K562 (cell line): ENCODE results near the gene NDST1.

Experiments
- ADNP ChIP-seq: fragments of 200-800 bp; sonication (Bioruptor generic); IDR thresholded peaks from 2 replicates; pipeline ENCODE4 v1.6.1; 2016; ENCODE audit warnings: missing genetic modification characterization, missing compliant biosample characterization
- CTCF ChIP-seq, 3 experiments: IDR thresholded peaks in 2 of 3; conservative IDR thresholded peaks in 1 of 3; 2 replicates each; pipeline ENCODE4 v1.5.1; 2011 to 2012; ENCODE audit warnings: low read length in 3 of 3, mild to moderate bottlenecking in 3 of 3, control low read depth in 2 of 3, improper control_type of control experiment in 1 of 3, inconsistent platforms in 1 of 3, low read depth in 1 of 3, mixed read lengths in 1 of 3, moderate library complexity in 1 of 3; ENCODE audit not compliant: insufficient read depth in 2 of 3
- EP300 ChIP-seq: IDR thresholded peaks from 2 replicates; pipeline ENCODE4 v1.6.1; 2012; ENCODE audit warnings: low read length, improper control_type of control experiment
- MAFF ChIP-seq: IDR thresholded peaks from 2 replicates; pipeline ENCODE4 v1.6.1; 2012; ENCODE audit warnings: low read length, improper control_type of control experiment
- NRF1 ChIP-seq, 2 experiments: fragments of 450-650 bp; IDR thresholded peaks in 1 of 2; conservative IDR thresholded peaks in 1 of 2; 2 replicates each; pipeline ENCODE4 v1.6.1; 2014; ENCODE audit warnings: mild to moderate bottlenecking in 2 of 2
- PYGO2 ChIP-seq: fragments of 450-650 bp; IDR thresholded peaks from 2 replicates; pipeline ENCODE4 v1.6.1; 2016; ENCODE audit warnings: mild to moderate bottlenecking, missing genetic modification characterization, moderate library complexity, missing compliant biosample characterization
- RAD21 ChIP-seq, 2 experiments: fragments of 250-450 bp in 1 of 2; fragments of 450-650 bp in 1 of 2; sonication (Bioruptor Pico) in 1 of 2; formaldehyde crosslinking in 1 of 2; IDR thresholded peaks in 1 of 2; conservative IDR thresholded peaks in 1 of 2; 2 replicates each; pipeline versions ENCODE4 v1.4.0 to v1.8.0; 2020 to 2022; ENCODE audit warnings: mild to moderate bottlenecking in 2 of 2, moderate library complexity in 1 of 2
- RAD51 ChIP-seq: fragments of 450-650 bp; IDR thresholded peaks from 2 replicates; pipeline ENCODE4 v1.7.1; 2016; ENCODE audit warnings: low read depth, mild to moderate bottlenecking, borderline replicate concordance
- SIN3A ChIP-seq, 2 experiments: fragments of 150-350 bp in 1 of 2; IDR thresholded peaks; 2 replicates each; pipeline ENCODE4 v1.6.1; 2011 to 2016; ENCODE audit warnings: borderline replicate concordance in 2 of 2, low read depth in 2 of 2, low read length in 2 of 2, mild to moderate bottlenecking in 2 of 2, moderate library complexity in 2 of 2; ENCODE audit not compliant: control insufficient read depth in 1 of 2
- ZNF274 ChIP-seq: IDR thresholded peaks from 2 replicates; pipeline ENCODE4 v1.6.1; 2011; ENCODE audit warnings: low read depth, mild to moderate bottlenecking, low read length, moderate library complexity, borderline replicate concordance
- ZNF830 ChIP-seq: fragments of 250-450 bp; sonication (Bioruptor Pico); IDR thresholded peaks from 2 replicates; pipeline ENCODE4 v1.5.0; 2021; ENCODE audit warnings: mild to moderate bottlenecking

- TF ChIP-seq SIN3A (IDR thresholded peaks at IDR 0.05; ENCODE audit: borderline replicate concordance in 2 of 2, control insufficient read depth in 1 of 2, low read depth in 2 of 2, low read length in 2 of 2) (no peak), RAD51 (no peak), CTCF (IDR thresholded peaks at IDR 0.05 in 2 of 3, conservative IDR thresholded peaks at IDR 0.05 in 1 of 3; ENCODE audit: insufficient read depth in 2 of 3, low read depth in 1 of 3, low read length in 3 of 3) (no peak), ZNF830 (CRISPR knock-in tag) (no peak), MAFF (no peak), ZNF274 (no peak), NRF1 (conservative IDR thresholded peaks at IDR 0.05 in 1 of 2, IDR thresholded peaks at IDR 0.05 in 1 of 2) (no peak), ADNP (no peak), PYGO2 (tag) (no peak), EP300 (no peak), RAD21 (CRISPR knock-in tag; conservative IDR thresholded peaks at IDR 0.05 in 1 of 2, IDR thresholded peaks at IDR 0.05 in 1 of 2) (no peak)
These were observed 19.1 kb downstream of the NDST1 start for GRCh38 chr5:150527038-150527437.
